Activated CD4-positive, alpha-beta T cell treated with anti-CD3 and anti-CD28 coated beads, Interleukin-2, amount 50 U/mL, for 1 hour (primary cell): ENCODE measurements around the gene PTPRG.

Experiments
- DNase-seq: peaks from one replicate; pipeline ENCODE4 v3.0.0-alpha.2; 2020

The PTPRG gene

DNA sequence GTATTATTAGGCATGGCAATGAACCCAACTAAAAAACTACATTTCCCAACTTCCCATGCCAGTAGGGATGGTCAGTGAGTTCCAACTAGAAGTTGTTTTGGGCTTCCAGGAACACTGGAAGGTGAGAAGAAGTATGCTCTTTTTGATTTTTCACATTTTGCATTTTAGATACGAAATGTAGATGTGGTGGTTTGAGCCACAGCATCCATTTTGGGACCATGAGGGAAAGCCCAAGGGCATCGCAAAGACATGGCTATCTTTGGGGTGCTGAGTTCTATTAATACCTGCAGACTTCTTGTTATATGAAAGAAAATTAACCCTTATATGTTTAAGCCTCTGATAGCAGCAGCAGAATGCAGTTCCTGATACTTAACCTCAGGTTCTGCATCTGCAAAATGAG is 62.9 kb downstream of the PTPRG start:
- DNase-seq = no peak

DNA sequence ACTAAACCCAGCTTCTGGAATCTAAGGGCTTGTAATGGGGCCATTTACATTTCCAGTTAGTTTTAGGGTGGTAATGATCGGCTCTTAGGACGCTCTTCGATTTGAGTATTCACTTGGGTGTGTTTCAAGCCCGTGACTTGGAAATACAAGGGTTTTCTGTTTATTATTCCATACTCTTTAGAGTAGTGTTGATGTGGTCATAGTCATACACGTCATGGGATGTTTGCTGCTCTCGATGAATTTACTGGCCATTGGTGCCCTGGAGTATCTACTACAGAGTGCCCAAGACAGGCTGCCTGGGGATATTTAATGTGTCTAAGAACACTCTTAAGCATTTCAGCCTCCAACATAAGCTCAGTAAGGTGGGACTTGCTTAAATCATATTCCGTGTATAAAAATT is 64.1 kb downstream of the PTPRG start:
- no peak for DNase-seq

DNA sequence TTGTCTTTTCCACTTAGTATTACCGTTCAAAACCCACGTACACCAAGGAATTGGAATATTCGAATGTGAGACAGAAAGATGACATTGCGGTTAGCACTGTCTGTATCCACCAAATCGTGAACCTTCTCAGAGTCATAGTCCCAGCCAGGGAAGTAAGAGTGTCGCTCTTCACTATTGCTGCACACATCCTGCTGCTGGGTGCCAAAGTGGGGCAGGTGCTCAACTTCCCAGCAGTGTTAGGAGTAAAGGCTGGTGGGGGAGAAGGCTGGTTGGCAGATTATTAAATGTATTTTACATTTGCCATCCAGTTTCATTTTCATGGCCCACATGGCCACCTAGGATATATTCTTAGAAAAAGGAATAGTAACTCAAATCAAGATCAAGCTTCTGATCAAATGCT is 65.1 kb downstream of the PTPRG start:
- no peak for DNase-seq

DNA sequence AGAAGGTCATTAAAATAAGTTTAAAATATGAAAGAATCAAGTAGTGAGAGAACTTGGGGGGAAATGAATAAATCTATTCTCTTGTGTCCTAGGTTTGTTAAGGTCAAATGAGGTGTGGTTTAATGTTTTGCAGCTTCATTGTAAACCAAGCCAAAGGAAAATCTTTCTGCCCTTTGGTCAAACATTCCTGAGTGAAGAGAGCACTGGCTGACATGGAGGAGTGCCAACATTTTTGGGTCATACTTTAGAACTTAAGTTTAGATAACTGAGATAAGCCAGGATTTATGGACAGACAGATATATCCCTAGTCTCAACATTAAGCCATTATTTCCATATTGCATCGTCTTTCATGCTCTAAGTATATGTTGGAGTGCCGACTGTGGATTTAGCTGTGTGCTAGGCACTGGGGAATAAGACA is 66.4 kb downstream of the PTPRG start:
- no peak for DNase-seq

DNA sequence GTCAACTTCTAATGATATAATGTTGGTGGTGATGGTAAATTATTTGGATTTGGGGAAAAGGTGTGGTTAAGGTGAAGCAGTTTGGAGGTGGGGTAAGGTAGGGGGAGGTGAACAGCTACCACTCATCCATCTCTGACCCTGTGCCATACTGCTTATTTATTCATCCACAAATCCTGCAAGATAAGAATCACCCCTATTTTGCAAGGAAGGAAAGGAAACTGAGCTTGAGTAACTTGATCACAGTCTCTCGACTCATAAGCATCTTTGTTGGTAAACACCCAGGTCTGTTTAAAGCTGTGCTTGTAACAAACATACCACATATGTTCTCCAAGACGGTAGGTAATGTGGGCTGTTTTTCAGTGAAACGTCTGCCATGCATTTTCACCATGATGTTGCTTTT is 67.3 kb downstream of the PTPRG start:
- no peak for DNase-seq

DNA sequence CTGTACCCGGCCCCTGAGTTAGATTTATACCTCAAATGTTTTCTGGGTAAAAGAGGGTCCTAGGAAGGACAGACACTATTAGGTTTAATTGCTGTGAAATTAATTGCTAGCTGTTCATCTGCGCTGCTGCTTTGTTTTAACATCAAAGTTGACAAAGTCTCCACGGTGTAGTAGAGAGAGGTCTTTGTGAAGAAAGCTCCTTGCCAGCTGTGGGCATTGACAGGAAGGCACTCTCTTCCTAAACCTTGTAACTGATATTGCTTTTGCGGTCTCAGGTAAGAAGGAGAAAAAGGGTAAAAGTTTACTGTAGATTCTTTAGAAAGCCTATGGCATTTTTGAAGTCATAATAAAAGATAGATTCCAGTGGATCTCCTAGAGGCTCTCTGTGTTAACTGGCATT is 68.1 kb downstream of the PTPRG start:
- DNase-seq = no peak

DNA sequence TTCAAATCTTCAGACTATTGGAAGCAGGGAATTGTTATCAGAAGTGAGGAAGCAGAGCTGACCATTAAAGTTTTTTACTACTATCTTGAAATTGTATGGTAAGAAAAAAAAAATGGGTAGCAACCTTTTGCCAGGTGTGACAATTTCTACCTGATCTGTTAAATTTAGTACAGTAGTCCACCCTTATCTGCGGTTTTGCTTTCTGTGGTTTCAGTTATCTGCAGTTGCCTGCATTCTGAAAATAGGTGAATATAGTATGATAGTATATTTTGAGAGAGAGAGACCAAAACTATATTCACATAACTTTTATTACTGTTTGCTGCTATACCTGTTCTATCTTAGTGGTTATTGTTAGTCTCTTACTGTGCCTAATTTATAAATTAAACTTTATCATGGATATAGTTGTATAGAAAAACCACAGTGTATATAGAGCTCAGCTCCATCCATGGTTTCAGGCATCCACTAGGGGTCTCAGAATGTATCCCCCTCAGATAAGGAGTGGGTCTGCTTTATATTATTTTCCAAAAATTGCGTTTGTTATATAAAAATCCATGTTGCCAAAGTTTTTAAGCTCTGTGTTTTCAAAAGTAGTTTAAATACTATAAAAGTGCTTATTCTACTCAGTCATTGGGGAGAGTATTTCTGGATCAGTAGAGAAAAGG is 69.9 kb downstream of the PTPRG start:
- DNase-seq = no peak

DNA sequence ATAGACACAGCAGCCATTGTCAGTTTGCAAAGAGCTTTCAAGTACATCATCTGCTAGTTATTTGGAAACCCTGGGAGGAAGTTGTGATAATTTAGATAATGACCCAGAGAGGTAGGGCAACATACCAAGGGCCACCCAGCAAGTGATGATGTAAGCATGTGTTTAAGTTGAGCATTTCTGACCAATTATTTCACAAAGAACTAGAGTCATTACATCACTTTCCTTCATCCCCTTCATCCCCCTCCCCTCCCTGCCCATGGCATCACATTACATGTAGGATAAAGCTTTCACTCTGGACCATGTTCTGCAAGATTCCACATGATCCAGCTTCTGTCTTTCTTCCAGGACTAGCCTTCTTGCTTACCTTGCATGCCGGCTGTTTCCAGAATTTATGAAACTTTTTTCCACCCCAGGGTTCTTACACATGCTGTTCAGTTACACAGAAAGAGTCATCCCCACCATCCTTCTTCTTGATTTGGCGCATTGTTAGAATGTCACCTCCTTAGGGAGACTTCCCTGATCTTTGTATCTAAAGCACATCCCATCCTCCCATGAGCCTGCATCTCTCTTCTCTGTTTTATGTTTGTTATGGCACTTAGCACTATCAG is 71.3 kb downstream of the PTPRG start:
- DNase-seq = no peak

DNA sequence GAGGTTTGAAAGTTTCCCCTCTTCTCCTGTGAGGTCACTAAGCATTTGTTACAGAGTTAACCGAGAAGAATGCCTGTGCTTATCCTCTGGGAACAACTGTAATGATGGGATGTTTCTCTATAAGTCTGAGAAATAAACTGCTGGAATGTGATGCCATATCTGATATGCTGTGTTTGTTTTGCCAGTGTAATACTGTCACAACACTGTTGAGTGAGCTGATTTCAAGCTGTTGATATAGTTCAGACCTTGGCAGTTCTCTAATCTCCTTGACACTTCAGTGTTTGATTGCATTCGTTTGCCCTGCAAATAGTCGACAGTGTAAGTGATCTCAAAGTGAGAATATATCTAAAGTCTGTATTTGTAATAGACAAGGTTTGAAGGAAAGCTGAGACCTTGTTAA is 73.3 kb downstream of the PTPRG start:
- DNase-seq = no peak

DNA sequence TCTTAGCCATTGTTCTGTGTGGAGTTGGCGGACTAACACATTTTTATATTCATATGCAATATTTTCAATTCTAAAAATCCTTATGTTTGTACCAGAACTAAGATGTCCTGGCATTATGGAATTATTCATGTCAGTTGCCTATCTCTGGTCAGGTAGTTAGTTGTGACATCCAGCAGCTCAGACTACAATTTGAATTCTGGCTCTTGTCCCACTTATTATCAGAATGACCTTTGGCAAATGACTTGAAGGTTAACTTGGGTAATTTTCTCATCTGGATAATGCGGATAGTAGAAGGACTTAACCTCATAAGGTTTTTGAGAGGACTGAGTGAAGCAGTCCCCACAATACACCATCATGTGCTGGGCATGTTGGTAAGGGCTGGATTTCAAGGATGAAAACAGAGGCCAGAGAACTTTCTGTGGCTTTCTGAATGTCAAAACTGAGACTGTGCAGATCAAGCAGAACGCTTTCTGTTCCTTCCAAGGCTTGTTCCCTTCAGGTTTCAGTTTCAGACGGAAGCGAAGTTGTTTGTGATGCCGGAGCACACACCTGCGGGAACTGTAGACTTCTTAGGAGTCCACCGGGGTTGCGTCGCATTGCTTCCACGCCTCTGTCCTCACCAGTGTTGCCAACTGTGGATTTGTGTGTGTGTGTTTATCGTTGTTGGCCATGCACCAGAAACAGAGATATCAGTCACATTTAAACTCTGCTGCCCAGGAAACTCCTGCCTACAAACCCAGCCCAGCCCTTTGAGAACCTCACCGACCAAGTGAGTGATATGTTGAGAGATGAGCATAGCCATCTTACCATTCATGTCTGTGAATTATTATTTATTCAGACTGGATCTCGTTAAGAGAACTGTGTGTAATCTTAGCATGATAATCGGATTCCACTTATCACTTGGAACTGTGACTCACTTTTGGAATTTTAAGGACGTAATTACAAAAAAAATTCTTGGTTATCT is 76.0 kb downstream of the PTPRG start:
- no peak for DNase-seq

DNA sequence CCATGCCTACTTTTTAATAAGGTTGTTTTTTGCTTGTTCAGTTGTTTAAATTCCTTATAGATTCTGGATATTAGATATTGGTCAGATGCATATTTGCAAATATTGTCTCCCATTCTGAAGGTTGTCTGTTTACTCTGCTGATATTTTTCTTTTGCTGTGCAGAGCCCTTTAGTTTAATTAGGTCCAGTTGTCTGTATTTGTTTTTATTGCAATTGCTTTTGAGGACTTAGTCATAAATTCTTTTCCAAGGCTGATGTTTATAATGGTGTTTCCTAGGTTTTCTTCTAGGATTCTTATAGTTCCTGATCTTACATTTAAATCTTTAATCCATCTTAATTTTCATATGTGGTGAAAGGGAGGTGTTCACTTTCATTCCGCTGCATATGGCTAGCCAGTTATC is 77.4 kb downstream of the PTPRG start:
- no peak for DNase-seq

DNA sequence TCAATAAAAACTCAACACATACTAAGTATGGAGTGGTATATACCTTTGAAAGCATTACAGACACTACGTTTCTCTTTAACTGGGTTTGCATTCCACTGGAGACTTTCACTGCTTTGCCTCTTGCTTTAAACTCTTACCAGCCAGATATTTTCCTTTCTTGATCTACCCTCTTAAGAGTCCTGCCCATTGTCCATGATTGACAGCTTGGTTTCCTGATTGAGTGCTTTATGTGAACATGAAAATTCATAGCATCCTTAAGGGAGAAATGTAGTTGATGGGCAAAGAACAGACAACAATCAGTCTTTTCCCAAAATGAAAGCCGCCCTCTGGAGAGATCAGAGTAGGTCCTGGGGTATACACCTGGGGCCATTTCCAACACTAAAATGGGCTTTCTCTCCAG is 78.6 kb downstream of the PTPRG start:
- no peak for DNase-seq

DNA sequence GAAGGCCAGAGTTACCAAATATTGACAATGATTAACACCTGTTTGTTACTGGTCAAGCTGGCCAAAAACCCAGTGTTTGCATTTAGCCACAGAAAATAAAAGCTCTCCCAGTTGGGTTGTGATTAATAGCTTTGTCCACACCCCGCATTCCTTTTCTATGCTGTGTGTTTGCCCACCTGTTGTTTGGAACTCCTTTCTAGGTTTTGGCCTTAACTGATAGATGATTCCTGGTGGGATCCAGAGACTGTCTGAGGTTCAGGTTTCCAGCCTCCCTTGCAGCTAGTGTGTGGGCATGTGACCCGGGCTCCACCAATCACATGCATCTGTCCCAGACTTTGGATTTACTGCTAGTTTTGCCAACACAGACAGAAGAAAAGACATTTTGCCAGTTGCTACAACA is 83.8 kb downstream of the PTPRG start:
- DNase-seq = no peak

DNA sequence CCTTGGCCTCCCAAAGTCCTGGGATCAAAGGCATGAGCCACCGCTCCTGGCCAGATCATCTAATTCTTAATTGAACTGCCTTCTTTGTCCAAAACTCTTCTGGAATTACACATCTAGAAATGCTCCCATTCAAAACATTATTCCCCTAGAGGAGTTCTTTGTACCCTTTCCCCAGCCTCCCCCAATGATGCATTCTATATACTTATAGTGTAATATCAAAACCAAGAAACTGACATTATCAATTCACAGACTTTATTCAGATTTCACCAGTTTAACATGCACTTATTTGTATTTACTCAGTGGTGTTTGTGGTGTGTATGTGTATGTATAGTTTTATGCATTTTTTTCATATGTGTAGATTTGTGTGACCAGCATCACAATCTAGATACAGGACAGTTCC is 85.0 kb downstream of the PTPRG start:
- DNase-seq = no peak

DNA sequence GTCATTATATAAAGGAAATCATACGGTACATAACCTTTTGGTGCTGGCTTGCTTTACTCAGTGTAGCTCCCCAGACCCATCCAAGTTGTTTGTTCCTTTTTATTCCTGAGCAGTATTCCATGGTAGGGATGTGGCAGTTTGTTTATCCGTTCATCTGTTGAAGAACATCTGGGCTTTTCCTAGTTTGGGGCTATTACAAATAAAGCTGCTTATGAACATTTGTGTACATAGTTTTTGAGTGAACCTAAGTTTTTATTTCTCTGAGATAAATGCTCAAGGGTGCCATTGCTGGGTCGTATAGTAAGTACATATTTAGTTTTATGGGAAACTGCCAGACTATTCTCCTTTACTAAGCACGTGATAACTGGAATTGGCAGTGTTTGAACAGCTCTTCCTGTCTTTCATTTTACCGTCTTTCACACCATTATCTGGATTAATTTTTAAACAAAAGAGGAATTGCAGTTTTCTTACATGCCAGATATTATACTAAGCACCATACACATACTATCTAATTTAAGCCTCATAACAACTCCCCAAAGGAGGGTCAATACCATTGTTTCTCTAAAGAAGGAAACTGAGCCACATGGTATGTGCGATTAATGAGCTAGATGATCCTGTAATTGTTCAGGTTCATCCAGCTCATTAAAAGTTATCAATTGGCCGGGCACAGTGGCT is 85.6 kb downstream of the PTPRG start:
- no peak for DNase-seq

DNA sequence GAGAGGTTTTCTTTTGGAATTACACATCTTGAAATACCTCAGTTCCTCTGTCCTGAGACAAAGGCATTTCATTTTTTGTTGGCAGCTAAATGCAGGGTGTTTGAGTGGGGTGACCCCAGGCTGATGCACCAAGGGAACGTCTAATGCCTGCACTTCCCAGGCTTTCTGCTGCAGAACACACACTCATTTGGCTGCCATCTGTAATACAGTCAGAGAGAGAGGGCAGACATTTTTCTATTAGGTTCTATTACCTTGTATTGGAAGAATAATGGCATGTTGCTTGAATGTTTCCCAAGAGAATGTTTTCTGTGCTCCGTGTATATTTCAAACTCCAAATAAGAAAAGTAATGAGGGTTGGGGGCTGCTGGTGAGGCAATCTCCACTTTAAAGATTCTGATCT is 87.1 kb downstream of the PTPRG start:
- DNase-seq = no peak

DNA sequence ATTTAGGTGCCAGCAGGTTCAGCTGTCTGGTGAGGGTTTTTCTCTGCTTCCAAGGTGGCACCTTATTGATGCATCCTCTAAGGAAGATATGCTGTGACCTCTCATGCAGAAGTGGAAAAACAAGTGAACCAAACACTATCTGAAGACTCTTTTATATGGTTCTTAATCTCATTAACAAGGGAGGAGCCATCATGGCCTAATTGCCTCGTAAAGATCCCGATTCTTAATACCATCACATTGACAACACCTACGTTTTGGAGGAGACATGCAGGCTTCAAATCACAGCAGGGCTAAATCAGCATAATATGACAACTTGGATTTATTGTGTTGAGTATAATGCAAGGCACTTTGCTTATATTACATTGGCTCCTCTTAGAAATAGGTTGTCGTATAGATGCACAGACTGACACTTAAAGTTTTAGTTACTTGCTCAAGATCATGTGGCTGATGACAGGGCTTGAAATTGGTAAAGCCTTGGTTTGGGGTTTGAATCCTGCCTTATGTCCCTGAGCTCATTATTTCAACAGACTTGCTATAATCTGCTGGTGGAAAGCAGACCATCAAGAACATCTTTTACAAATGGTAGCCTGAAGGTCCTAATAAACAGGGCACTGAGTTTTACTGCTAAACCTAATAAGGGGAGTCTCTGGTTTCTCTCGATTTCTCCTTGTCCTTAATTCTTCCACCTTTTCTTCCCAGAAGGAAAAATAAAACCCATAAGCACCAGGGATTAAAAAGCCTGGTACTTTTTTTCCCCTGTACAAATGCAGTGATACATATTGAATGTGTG is 88.2 kb downstream of the PTPRG start:
- no peak for DNase-seq

DNA sequence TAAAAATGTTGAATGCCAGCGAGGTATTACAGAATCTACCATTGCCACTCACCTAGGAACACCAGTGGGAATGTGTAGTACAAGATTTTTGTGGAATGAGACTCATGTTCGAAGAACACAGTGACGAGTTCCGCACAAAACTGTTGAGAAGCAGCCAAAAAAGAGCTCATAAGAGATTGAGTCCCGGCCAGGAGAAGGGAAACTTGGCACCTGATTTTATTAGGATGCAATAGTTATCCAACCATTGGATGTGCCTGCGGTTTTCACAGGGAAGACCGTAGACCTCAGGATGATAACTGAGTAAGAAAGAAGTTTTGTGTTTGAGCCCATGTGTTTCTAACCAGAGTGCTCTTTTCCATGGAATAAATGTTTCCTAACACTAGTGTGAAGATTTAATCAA is 88.9 kb downstream of the PTPRG start:
- no peak for DNase-seq

DNA sequence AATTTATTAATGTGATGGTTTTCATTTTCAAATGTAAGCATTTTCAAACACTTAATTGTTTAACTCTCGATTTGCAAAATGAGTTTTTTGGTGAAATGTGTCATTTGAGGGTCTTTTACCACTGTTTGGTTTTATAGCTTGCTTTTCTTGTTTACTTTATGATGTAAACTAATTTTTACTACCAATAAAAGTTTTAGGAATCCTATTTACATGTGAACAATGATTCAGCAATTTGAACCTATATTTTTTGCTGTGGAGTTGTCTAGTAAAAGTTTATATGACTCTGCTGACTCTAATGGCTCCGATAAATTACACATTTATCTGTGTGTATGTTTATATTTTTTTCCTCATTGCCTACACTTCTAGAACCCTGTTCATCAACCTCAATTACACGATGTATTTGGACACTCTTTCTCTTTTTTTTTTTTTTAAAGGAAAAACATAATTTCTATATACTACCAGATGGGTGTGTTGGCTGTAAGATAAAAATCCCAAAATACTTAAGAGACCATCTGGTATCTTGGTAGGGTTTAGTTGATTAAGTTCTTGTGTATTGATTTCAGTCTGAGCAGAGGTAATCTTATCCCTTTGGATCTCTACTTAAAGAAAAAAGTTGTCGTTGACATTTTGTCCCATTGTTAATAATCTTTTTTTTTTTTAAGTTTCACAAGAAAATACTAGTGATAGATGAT is 89.5 kb downstream of the PTPRG start:
- no peak for DNase-seq

DNA sequence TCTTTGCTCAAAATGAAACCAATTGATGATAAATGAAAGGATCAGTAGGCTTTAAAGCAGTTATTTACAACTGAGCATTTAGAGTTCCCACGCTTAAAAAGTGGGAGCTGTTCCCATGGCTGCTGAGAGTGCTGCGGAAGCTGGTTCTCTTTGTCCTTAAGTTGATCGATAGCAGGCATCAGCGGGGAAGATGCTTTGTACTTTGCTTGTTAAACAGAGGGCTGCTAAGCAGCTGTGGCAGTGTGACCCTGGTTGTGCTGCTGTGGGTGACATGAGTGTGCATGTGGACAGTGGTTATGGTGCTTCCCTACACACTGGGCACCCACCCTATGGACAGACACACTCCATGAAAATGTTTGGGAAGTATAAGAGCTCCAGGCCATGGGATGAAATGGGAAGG is 96.3 kb downstream of the PTPRG start:
- no peak for DNase-seq

DNA sequence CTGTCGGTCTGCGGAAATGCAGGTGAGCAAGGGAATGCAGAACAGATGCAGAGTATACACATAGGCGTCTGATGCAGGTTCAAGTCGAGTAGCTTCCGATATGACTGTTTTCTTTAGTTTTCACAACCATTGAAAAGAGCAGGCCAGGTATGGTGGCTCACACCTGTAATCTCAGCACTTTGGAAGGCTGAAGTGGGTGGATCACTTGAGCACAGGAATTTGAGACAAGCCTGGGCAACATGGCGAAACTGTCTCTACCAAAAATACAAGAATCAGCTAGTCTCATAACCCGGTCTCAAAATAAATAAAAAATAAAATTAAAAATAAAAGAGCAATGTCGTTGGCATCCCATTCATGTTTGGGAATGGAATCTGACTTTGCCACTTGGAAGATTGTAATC is 101.5 kb downstream of the PTPRG start:
- no peak for DNase-seq
